ENCODE data around the gene HIPK4.

DNA sequence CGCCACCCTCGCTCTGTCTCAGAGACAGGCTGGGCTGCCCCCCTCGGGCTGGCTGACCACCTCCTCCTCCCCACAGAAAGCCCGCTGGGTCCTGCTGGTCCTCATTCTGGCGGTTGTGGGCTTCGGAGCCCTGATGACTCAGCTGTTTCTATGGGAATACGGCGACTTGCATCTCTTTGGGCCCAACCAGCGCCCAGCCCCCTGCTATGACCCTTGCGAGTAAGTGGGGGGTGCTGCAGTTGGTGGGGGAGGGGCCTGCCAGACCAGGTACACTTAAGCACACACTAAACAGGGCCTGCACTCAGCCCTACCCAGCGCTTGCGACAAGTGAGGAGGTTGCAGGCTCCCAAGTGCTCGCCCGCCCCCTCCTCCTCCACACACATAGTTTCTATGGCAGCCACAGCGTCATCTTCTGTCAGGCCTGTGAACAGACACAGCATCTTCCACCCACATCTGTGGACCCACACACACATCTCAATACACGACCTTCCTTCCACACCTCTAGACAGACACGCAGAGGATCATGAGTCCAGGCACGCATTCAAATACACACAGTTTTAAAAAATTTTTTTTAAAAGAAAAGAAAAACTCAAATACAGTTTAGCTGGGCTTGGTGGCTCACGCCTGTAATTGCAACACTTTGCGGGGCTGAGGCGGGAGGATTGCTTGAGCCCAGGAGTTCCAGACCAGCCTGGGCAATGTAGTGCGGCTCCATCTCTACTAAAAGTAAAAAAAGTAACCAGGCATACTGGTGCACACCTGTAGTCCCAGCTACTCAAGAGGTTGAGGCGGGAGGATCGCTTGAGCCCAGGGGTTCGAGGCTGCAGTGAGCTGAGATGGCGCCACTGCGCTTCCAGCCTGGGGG is 23.1 kb downstream of the HIPK4 start:
- TF ChIP-seq, protein P1, sequence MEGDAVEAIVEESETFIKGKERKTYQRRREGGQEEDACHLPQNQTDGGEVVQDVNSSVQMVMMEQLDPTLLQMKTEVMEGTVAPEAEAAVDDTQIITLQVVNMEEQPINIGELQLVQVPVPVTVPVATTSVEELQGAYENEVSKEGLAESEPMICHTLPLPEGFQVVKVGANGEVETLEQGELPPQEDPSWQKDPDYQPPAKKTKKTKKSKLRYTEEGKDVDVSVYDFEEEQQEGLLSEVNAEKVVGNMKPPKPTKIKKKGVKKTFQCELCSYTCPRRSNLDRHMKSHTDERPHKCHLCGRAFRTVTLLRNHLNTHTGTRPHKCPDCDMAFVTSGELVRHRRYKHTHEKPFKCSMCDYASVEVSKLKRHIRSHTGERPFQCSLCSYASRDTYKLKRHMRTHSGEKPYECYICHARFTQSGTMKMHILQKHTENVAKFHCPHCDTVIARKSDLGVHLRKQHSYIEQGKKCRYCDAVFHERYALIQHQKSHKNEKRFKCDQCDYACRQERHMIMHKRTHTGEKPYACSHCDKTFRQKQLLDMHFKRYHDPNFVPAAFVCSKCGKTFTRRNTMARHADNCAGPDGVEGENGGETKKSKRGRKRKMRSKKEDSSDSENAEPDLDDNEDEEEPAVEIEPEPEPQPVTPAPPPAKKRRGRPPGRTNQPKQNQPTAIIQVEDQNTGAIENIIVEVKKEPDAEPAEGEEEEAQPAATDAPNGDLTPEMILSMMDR (IDR thresholded peaks at IDR 0.05; ENCODE audit: low read depth, low read length) = no peak
- no peak for TF ChIP-seq MYC (IDR thresholded peaks at IDR 0.05; ENCODE audit: low read depth, low read length)
- TF ChIP-seq MAX (IDR thresholded peaks at IDR 0.05; ENCODE audit: low read depth, low read length) = no peak
- TF ChIP-seq POLR2A (IDR thresholded peaks at IDR 0.05; ENCODE audit: extremely low read depth, insufficient read length) = no peak
